ENCODE data around the gene NTHL1. TPM values are rescaled to one million over a fixed set of nuclear protein-coding genes. Genes with fewer than 3 reads are reported as not detected.

NTHL1 gene
- total RNA-seq, 1 experiment from 2014 or later = 52.0 TPM

DNA sequence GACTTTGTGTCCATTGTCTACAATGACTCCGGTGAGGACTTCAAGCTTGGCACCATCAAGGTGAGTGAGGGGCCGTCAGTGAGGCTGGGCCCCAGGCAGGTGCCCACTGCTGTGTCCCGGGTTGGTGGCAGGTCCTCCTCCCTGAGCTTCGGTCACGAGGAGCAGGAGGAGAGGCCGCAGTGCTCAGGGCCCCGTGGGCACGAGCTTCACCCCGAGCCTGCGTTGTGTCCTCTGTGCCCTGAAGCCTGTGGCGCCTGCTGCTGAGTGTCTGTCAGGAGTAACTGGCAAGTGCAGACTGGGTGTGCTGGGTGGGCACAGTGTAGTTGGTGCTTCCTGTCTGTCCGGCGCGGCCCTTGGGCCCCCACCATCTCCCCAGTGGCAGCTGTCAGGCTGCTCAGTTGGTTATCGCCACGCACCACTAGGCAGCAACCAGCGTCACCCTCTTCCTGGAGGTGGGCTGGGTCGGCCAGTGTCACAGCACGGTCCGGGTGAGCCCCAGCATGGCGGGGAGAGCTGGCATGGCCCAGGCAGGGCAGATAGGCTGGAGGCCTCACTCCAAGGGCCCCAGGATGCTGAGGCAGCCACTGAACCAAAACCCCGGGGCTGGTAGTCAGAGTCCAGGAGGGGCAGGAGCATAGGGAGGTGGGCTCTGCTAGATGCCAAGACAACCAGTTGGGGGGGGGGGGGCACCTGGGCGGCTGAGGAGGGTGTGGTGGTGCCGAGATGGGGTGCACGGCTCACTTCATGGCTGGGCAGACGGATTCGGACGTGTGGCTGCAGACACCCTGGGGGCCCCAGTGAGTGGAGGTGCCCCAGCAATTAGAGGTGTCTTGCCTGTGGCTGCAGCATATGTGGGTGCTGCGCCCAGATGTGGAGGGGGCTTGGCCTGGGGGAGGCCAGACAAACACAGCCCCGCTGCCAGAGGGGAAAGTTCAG lies 39.4 kb upstream of the NTHL1 start:
- no peak for DNase-seq
- no peak overlapping the region for H4K8ac ChIP-seq (replicated peaks; ENCODE audit: insufficient read length, low read depth, low read length)
- H2BK120ac ChIP-seq (ENCODE audit: low read depth, low read length, poor library complexity, severe bottlenecking) = no peak overlapping the region
- Mint-ChIP-seq H3K36me3 (ENCODE audit: insufficient read depth in 1 of 3, low read depth in 3 of 3) (peaks cover 0 to 21% (median 20%) of the 10 kb centered on the region in 3 experiments; a peak in 6 of 7 replicates), H3K4me3 (no peak overlapping the region), H3K9me3 (no peaks in the 10 kb centered on the region), H3K27me3 (ENCODE audit: low read depth) (no peaks in the 10 kb centered on the region), H3K27ac (no peak overlapping the region), H3K4me1 (no peaks in the 10 kb centered on the region)
- no peak overlapping the region for H3K4ac ChIP-seq (ENCODE audit: low read depth, low read length)
- H3K79me2 ChIP-seq (ENCODE audit: insufficient read depth, low read length) = no peaks in the 10 kb centered on the region
- no peaks in the 10 kb centered on the region for H3K79me1 ChIP-seq (ENCODE audit: insufficient read depth, low read depth, low read length, poor library complexity, severe bottlenecking)
- no peak overlapping the region for H3K27ac ChIP-seq (ENCODE audit: insufficient read length, low read depth, low read length)
- no peak overlapping the region for H3K14ac ChIP-seq (ENCODE audit: insufficient read depth, low read length)
- no peaks in the 10 kb centered on the region for H4K20me1 ChIP-seq (ENCODE audit: control insufficient read depth, insufficient read depth, insufficient read length)
- H2BK12ac ChIP-seq (ENCODE audit: insufficient read length, low read depth, low read length) = no peak overlapping the region
- no peaks in the 10 kb centered on the region for H3K23me2 ChIP-seq (ENCODE audit: insufficient read length, low read depth, low read length, poor library complexity, severe bottlenecking)
- no peak overlapping the region for H2BK20ac ChIP-seq (ENCODE audit: low read depth, low read length, poor library complexity, severe bottlenecking)
- no peaks in the 10 kb centered on the region for H3K27me3 ChIP-seq (ENCODE audit: insufficient read depth, low read length)
- H2BK5ac ChIP-seq (ENCODE audit: insufficient read length, low read length) = no peak overlapping the region
- no CpG with 5 or more reads among the region's 30 CpGs for whole genome bisulfite sequencing (ENCODE audit: extremely low coverage, insufficient read length, low lambda C conversion rate)
- H3K56ac ChIP-seq (ENCODE audit: insufficient read length, low read depth, low read length) = no peak overlapping the region
- H2AFZ ChIP-seq (ENCODE audit: low read length) = no peak overlapping the region
- no peak overlapping the region for H2BK15ac ChIP-seq (ENCODE audit: low read depth, low read length)
- no peak overlapping the region for H3K18ac ChIP-seq (ENCODE audit: insufficient read length, low read depth, low read length)
- H3K23ac ChIP-seq (ENCODE audit: insufficient read length, low read depth, low read length) = no peak overlapping the region
- no peak overlapping the region for H2AK5ac ChIP-seq (ENCODE audit: insufficient read length, low read length)
- no peak overlapping the region for H4K91ac ChIP-seq (ENCODE audit: insufficient read length, low read depth, low read length)
- H3K9me3 ChIP-seq (ENCODE audit: control insufficient read depth, low read depth, low read length) = no peaks in the 10 kb centered on the region
- no peak overlapping the region for H3T11ph ChIP-seq (ENCODE audit: low read length)
- TF ChIP-seq, protein P1, sequence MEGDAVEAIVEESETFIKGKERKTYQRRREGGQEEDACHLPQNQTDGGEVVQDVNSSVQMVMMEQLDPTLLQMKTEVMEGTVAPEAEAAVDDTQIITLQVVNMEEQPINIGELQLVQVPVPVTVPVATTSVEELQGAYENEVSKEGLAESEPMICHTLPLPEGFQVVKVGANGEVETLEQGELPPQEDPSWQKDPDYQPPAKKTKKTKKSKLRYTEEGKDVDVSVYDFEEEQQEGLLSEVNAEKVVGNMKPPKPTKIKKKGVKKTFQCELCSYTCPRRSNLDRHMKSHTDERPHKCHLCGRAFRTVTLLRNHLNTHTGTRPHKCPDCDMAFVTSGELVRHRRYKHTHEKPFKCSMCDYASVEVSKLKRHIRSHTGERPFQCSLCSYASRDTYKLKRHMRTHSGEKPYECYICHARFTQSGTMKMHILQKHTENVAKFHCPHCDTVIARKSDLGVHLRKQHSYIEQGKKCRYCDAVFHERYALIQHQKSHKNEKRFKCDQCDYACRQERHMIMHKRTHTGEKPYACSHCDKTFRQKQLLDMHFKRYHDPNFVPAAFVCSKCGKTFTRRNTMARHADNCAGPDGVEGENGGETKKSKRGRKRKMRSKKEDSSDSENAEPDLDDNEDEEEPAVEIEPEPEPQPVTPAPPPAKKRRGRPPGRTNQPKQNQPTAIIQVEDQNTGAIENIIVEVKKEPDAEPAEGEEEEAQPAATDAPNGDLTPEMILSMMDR (conservative IDR thresholded peaks at IDR 0.05) = no peak
- H3K9ac ChIP-seq (ENCODE audit: extremely low read depth, insufficient read length, low read length) = no peak overlapping the region
- H3K4me1 ChIP-seq (ENCODE audit: insufficient read depth, low read length) = no peaks in the 10 kb centered on the region
- no peak overlapping the region for H4K5ac ChIP-seq (ENCODE audit: insufficient read length, low read depth, low read length)
- no peak overlapping the region for H3K4me2 ChIP-seq (ENCODE audit: insufficient read depth, insufficient read length, low read length)
